Measurements from ENCODE around the gene FAS.

Gene FAS

DNA sequence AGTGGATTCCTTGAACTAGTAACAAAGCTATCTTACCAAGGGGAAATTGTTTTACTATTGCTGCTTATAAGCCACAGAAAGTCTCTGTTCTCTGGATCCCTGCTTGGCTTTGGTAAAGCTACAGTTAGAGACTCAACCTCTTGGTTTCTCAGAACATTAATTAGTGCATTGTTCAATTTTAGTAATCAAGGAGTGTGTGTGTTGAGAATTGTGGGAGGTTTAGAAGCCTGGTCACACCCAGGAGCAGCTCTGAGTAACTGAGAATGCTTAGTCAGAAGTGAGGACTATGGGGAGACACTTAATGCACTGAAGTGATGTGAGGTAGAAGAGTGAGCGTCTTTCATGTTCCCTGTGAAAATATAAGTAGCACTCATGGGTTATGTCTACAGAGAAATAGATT lies 29.8 kb upstream of the FAS start:
- H3K9me3 ChIP-seq (ENCODE audit: control insufficient read depth, insufficient read depth, low read length), result no peaks in the 10 kb centered on the region
- H3K4me1 ChIP-seq (ENCODE audit: insufficient read depth, low read length), result peaks cover 5% of the 10 kb centered on the region
- H3K36me3 ChIP-seq (ENCODE audit: insufficient read depth, low read length), result no peaks in the 10 kb centered on the region
- H3K9ac ChIP-seq (ENCODE audit: low read depth, low read length), result no peak overlapping the region

DNA sequence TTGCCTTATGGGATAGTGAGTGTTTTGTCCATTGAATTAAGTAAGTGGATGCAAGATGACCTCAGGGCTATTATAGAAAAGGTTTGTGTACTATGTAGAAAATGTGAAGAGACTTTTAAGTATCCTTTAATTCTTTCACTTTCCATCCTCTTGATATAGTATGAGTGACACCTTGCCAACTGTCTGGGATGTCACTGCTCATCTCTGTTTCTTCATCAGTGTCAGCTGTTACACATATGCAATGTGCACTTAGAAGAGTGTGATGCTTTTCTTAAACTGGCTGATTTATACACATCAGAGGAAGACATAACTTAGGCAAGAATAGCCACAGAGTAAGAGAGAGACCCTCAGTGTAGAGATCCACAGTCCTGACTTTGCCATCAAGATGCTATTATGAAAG lies 29.3 kb upstream of the FAS start:
- Histone ChIP-seq H3K4me1 (ENCODE audit: insufficient read depth, low read length) (peaks cover 5% of the 10 kb centered on the region), H3K9me3 (ENCODE audit: control insufficient read depth, insufficient read depth, low read length) (no peaks in the 10 kb centered on the region), H3K9ac (ENCODE audit: low read depth, low read length) (no peak overlapping the region), H3K36me3 (ENCODE audit: insufficient read depth, low read length) (no peaks in the 10 kb centered on the region)

DNA sequence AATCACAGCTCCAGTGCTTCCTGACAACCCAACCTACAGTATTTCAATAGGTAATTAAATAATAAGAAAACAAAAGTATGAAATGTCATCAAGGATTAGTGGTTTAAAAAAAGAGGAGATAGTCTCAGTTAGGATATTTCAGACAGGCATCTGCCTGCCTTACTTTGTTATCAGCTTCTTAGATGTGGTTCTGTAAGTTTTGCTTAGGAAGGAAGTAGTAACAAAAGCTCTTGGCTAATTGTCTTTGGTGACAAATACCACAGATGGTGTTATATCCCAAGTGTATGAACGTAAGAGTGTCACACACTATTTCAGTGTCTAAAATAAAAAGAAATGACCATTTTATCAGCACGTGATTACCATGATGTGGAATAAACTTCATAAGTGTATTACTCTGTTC lies 28.3 kb upstream of the FAS start:
- no peak overlapping the region for H3K9ac ChIP-seq (ENCODE audit: low read depth, low read length)

DNA sequence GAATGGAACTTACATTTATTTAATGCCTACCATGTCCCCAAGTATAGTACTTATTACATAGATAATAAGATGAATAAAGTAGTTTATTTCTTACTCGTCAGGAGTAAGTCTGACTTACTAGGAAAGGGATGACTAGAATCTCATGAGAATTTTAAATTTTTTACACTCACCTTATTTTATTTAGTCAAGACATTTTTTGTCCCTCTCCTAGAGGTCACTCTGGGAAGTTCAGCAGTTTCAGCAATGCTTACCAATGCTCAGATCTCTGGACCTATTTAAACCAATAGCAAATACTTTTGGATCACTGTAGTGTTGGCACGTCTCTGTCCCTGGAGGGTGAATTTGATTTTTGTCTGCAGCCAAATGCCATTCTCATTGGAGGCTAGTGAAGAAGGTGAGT lies 27.3 kb upstream of the FAS start:
- peaks cover 5% of the 10 kb centered on the region for H3K4me1 ChIP-seq (ENCODE audit: insufficient read depth, low read length)
- no peaks in the 10 kb centered on the region for H3K9me3 ChIP-seq (ENCODE audit: control insufficient read depth, insufficient read depth, low read length)
- H3K36me3 ChIP-seq (ENCODE audit: insufficient read depth, low read length), result no peaks in the 10 kb centered on the region
- no peak overlapping the region for H3K9ac ChIP-seq (ENCODE audit: low read depth, low read length)

More for the DNA sequence above, 28.3 kb upstream of the FAS start:
- Histone ChIP-seq H3K9me3 (ENCODE audit: control insufficient read depth, insufficient read depth, low read length) (no peaks in the 10 kb centered on the region), H3K36me3 (ENCODE audit: insufficient read depth, low read length) (no peaks in the 10 kb centered on the region), H3K4me1 (ENCODE audit: insufficient read depth, low read length) (peaks cover 5% of the 10 kb centered on the region)

DNA sequence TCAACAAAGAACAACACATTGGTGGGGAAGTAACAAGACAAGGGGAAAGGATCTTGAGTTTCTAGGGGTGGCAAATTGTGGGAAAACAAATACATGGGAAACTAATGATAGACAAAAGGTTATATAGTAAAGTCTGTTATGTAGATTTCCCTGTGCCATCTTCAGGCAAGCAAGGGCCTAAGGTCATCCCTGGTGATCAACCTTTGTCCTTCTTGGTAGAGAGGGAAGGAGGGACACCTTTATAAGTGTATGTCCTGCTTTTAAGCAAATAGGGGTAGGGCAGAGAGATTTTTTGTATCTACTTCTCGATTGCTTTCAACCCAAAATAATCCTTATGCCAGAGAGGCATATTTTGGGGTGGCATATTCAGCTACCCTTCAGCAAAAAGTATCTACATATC lies 26.2 kb upstream of the FAS start:
- Histone ChIP-seq H3K9me3 (ENCODE audit: control insufficient read depth, insufficient read depth, low read length) (no peaks in the 10 kb centered on the region), H3K36me3 (ENCODE audit: insufficient read depth, low read length) (no peaks in the 10 kb centered on the region), H3K9ac (ENCODE audit: low read depth, low read length) (no peak overlapping the region), H3K4me1 (ENCODE audit: insufficient read depth, low read length) (peaks cover 5% of the 10 kb centered on the region)

DNA sequence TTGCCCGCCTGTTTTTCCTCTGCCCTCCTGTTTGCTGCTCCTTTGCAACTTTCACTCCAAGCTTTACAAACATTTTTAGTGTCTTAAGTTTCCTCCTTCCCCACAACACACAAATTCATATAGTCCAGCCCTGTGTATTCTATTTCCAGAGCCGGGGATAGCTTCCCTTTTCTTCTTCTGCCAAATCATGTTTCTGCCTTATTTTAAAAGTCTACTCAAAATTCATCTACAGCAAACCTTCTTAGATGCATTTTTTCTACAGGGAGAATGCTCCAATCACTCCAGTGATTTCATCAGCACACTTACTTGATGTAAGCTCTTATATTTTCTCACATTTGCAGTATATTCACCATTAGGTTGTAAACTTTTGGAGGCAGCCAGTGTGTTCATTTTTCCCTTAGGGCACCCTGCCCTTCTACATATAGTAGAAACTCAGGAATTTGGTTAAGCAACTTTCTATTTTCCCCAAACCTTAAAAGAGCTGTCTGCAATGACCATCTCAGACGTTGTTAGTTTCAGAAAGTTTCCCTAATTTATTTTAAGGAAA lies 25.7 kb upstream of the FAS start:
- H3K9me3 ChIP-seq (ENCODE audit: control insufficient read depth, insufficient read depth, low read length), result no peaks in the 10 kb centered on the region
- H3K9ac ChIP-seq (ENCODE audit: low read depth, low read length), result no peak overlapping the region

DNA sequence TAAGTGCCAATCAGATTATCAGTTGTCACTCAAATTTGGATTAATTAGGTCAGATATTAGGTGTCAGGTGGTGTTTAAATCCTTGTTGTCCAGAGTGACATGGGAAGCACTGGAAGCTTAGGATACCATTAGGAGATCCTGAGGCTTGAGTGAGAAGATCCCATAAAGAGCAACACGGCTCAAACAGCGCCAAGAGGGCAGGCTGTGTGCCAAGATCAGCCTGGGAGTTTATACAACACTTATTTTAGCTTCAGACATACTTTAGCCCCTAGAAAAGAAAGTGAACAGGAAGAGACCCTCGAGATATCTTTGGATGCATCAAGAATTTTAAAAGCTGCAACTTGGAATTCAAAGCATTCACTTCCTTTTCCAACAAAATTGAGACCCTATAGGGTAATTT lies 23.8 kb upstream of the FAS start:
- Histone ChIP-seq H3K4me1 (ENCODE audit: insufficient read depth, low read length) (peaks cover 5% of the 10 kb centered on the region), H3K36me3 (ENCODE audit: insufficient read depth, low read length) (no peaks in the 10 kb centered on the region), H3K9ac (ENCODE audit: low read depth, low read length) (no peak overlapping the region), H3K9me3 (ENCODE audit: control insufficient read depth, insufficient read depth, low read length) (no peaks in the 10 kb centered on the region)

More for the DNA sequence above, 25.7 kb upstream of the FAS start:
- Histone ChIP-seq H3K36me3 (ENCODE audit: insufficient read depth, low read length) (no peaks in the 10 kb centered on the region), H3K4me1 (ENCODE audit: insufficient read depth, low read length) (peaks cover 5% of the 10 kb centered on the region)

DNA sequence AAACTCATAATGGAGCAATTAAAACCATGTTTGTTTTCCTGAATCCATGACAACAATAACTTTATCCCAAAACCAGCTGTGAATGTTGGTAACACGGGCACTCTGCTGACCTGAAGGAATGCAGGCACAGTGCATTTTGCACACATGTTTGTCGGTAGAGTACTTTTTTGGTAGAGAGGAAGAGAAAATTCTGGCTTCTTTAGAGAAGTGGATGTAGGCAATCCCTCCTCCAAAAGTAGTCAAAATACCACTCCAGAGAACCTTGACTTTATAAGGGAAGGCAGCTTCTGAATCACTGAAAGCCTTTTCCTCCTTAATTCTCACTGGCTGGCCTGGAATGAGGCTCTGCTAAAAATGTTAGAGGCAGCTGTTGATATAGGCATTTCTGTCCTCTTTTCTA lies 22.2 kb upstream of the FAS start:
- Histone ChIP-seq H3K9ac (ENCODE audit: low read depth, low read length) (no peak overlapping the region), H3K36me3 (ENCODE audit: insufficient read depth, low read length) (no peaks in the 10 kb centered on the region), H3K4me1 (ENCODE audit: insufficient read depth, low read length) (peaks cover 5% of the 10 kb centered on the region), H3K9me3 (ENCODE audit: control insufficient read depth, insufficient read depth, low read length) (no peaks in the 10 kb centered on the region)

DNA sequence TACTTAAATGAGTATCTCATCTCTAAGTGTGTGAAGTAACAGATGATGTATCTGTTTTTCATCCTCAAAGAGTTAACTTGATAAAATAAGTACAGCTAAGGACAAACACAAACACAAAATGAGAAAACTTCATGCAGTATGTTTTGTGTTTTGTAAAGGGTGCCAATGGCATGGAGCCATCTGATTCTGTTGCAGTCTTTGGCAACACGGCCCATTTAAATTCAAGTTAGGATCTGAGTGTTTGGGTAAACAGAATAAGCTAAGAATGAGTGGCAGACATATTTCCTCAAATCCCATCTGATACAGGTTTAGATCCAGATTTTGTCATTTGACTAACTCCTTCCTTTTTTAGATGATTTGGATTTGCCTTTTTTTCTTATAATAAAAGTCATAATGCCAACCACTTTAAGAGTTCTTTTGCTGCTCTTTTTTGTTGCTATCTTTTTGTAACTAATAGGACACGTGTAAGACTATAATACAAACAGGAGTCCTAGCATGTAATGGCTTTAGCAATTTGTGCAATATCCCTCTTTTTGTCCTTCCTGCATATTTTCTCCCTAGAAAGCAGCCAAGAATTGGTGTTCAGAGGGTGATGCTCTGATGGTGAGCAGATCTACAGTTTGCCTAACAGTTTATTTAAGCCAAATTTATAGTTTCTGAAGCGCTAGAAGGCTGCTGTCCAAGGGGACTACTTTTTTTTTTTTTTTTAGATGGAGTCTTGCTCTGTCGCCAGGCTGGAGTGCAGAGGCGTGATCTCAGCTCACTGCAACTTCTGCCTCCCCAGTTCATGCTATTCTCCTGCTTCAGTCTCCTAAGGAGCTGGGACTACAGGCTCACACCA lies 19.2 kb upstream of the FAS start:
- H3K9me3 ChIP-seq (ENCODE audit: control insufficient read depth, insufficient read depth, low read length), result no peaks in the 10 kb centered on the region
- H3K36me3 ChIP-seq (ENCODE audit: insufficient read depth, low read length), result no peaks in the 10 kb centered on the region

DNA sequence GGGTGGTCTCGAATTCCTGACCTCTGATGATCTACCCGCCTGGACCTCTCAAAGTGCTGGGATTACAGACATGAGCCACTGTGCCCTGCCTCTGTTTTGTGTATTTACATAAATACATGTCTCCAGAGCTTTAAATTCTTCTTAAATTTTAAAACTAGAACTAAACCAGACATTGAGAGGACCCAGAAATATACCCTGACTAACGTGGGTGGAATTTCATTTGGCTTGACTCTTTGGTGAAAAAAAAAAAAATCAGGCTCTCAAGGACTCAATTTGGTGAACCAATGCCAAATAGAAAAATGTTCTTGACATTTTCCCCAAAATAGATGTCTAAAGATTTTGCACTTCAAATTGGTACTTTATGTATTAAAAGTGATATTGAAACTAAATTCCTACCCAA lies 16.6 kb upstream of the FAS start:
- no peak overlapping the region for H3K9ac ChIP-seq (ENCODE audit: low read depth, low read length)
- H3K36me3 ChIP-seq (ENCODE audit: insufficient read depth, low read length), result no peaks in the 10 kb centered on the region
- no peaks in the 10 kb centered on the region for H3K4me1 ChIP-seq (ENCODE audit: insufficient read depth, low read length)
- no peaks in the 10 kb centered on the region for H3K9me3 ChIP-seq (ENCODE audit: control insufficient read depth, insufficient read depth, low read length)

More for the DNA sequence above, 19.2 kb upstream of the FAS start:
- Histone ChIP-seq H3K9ac (ENCODE audit: low read depth, low read length) (no peak overlapping the region), H3K4me1 (ENCODE audit: insufficient read depth, low read length) (no peaks in the 10 kb centered on the region)

DNA sequence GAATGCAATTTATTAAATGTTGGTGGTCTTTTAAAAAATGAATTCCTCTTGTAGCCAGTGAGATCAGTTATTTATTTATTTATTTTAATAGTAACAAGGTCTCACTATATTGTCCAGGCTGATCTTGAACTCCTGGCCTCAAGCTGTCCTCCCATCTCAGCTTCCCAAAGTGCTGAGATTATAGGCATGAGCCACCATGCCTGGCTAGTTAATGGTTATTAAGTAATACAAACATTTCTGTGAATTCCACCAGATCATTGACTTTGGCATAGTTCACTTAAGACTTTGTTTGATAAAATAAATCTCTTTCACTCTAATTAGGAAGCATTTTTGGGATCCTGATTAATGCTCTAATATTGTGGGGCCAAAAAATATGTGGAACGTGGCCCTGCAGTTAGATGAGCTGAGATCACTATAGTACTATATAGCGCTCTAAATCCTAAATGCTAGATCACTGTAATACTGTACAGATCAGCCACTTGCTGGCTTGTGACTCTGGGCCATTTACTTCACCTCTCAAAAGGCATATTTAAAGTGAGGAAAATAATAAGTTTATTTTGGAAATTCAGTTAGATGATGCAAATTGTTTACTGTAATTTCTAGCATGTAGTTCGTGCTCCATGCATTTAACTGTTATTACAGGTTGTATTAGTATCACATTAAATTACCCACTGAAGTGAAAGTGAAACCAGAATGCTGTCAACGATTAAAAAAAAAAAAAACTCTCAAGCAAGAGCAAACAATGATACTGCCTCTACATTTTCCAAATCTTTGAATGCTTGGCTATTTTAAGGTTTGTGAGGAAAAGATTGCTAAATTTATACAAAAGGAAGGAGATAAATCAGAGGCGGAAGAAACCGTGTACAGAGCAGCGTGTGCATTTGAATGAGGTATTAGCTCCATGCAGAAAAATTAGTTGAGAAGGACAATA lies 15.9 kb upstream of the FAS start:
- no peak overlapping the region for H3K9ac ChIP-seq (ENCODE audit: low read depth, low read length)
- no peaks in the 10 kb centered on the region for H3K9me3 ChIP-seq (ENCODE audit: control insufficient read depth, insufficient read depth, low read length)
- H3K36me3 ChIP-seq (ENCODE audit: insufficient read depth, low read length), result no peaks in the 10 kb centered on the region
- peaks cover 3% of the 10 kb centered on the region; the same call in 1 of the 2 replicates for H3K4me1 ChIP-seq (ENCODE audit: insufficient read depth, low read length)

DNA sequence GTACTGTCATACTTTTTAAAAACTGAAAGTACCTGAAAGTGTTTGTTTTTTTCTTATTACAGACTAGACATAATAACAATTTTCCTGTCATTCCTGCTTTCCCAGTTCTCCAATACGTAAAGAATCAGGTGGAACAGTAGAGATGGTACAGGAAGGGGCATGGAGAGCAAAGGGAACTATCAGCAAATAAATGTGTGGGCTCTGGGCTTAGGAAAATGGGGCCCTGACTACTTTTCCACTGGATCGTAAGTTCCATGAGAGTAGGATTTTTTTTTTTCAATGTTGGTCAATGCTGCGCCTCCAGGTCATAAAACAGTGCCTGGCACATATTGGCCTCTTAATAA lies 15.2 kb upstream of the FAS start:
- Histone ChIP-seq H3K36me3 (ENCODE audit: insufficient read depth, low read length) (no peaks in the 10 kb centered on the region), H3K4me1 (ENCODE audit: insufficient read depth, low read length) (peaks cover 3% of the 10 kb centered on the region; the same call in 1 of the 2 replicates), H3K9ac (ENCODE audit: low read depth, low read length) (no peak overlapping the region), H3K9me3 (ENCODE audit: control insufficient read depth, insufficient read depth, low read length) (no peaks in the 10 kb centered on the region)

DNA sequence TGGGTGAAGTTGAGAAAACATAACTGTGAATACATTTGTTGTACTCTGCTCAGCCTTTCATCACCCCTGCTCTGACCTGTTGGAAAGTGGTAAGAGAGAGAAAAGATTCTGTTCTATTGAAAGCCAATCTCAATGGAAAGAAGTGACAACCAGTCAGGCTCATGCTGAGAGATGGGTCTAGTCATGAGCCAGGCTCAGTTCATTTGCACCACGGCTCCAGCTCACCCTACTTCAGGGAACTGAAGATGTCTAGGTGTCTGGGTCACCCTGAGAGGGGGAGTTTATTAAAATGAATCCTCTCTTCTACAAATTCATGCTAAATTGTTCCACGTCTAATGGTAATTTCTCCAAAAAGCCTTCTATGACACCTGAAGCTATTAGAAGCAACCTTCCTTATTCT lies 12.1 kb upstream of the FAS start:
- no peak overlapping the region for H3K9ac ChIP-seq (ENCODE audit: low read depth, low read length)
- H3K9me3 ChIP-seq (ENCODE audit: control insufficient read depth, insufficient read depth, low read length), result no peaks in the 10 kb centered on the region
- H3K4me1 ChIP-seq (ENCODE audit: insufficient read depth, low read length), result peaks cover 3% of the 10 kb centered on the region; the same call in 1 of the 2 replicates
- no peaks in the 10 kb centered on the region for H3K36me3 ChIP-seq (ENCODE audit: insufficient read depth, low read length)

DNA sequence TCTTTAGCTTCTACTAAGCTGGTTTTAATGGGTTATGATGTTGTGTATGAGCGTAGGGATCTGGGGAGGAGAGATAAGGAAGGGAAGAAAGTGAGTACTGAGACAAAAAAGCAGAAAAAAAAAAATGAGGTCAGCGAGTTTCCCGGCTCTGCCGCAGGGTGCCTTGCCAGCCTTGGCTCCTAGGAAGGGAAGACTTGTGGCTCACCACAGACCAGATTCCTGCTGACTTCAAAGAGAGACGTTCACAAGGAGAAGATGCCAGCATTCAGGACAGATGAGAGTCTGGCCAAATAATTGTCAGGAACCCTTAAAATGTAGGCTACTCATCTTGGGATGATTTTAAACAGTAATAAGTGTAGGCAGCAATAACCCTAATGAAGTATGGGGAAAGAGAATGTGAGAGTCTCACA lies 11.4 kb upstream of the FAS start:
- Histone ChIP-seq H3K9ac (ENCODE audit: low read depth, low read length) (no peak overlapping the region), H3K9me3 (ENCODE audit: control insufficient read depth, insufficient read depth, low read length) (no peaks in the 10 kb centered on the region), H3K36me3 (ENCODE audit: insufficient read depth, low read length) (no peaks in the 10 kb centered on the region), H3K4me1 (ENCODE audit: insufficient read depth, low read length) (peaks cover 3% of the 10 kb centered on the region; the same call in 1 of the 2 replicates)
